HepG2 (cell line): ENCODE results near the gene RTN1. TPM values are rescaled to one million over a fixed set of nuclear protein-coding genes. Genes with fewer than 3 reads are reported as not detected.

ENCODE experiments used
- ATAC-seq: fragments of 200-7000 bp; cut with Tn5 transposase; 3 replicates; pipeline ENCODE4 v1.9.1; 2020; ENCODE audit warnings: mild to moderate bottlenecking, moderate library complexity
- BruUV-seq: library from RNA; stranded (reverse); fragments of 400-500 nt; replicated peaks from 2 replicates; lab custom pipeline; 2021; lab: Mats Ljungman, UMichigan
- CTCF ChIA-PET: fragments of 300-600 bp; formaldehyde crosslinking; extraction: SDS; loops from one replicate; lab custom pipeline; 2021; ENCODE audit warnings: low total read pairs, inconsistent platforms, low intra/inter-chr PET ratio; lab: Yijun Ruan, JAX
- POLR2A ChIA-PET: fragments of 350-600 bp; sonication (Branson Sonifier 250); formaldehyde crosslinking; loops from one replicate; lab custom pipeline; 2020; ENCODE audit warnings: antibody characterized with exemption, inconsistent platforms; lab: Yijun Ruan, JAX
- DNase-seq: peaks from one replicate; pipeline ENCODE4 v3.0.0-alpha.2; 2015; ENCODE audit warnings: low spot score
- FAIRE-seq: peaks from 3 replicates; lab custom pipeline; 2011; peaks lifted over from hg19 to GRCh38; lab: Jason Lieb, UNC
- H2AFZ ChIP-seq: one replicate; pipeline ENCODE4 v1.6.1; 2011; ENCODE audit warnings: low read length, inconsistent platforms
- H3K27ac ChIP-seq: fragments of 300-600 bp; 3 replicates; pipeline ENCODE4 v1.8.0; 2011; ENCODE audit warnings: mixed run types, mild to moderate bottlenecking, mixed read lengths, low read length, inconsistent platforms; ENCODE audit not compliant: insufficient read depth; ENCODE audit errors: extremely low read length
- H3K27me3 ChIP-seq, 2 experiments: fragments of 200-600 bp in 1 of 2; 2 replicates in 1 of 2; 3 replicates in 1 of 2; pipeline versions ENCODE4 v1.6.0 to v1.8.0; 2011; ENCODE audit warnings: low read length in 2 of 2, mild to moderate bottlenecking in 2 of 2, moderate library complexity in 2 of 2, inconsistent platforms in 1 of 2; ENCODE audit not compliant: insufficient read depth in 2 of 2, control insufficient read depth in 1 of 2
- H3K36me3 ChIP-seq, 2 experiments: fragments of 200-600 bp in 1 of 2; replicated peaks in 1 of 2; 2 replicates in 1 of 2; 3 replicates in 1 of 2; pipeline versions ENCODE4 v1.5.1 to v1.8.0; 2011; ENCODE audit warnings: low read length in 2 of 2, inconsistent platforms in 1 of 2; ENCODE audit not compliant: insufficient read depth in 2 of 2, control insufficient read depth in 1 of 2
- H3K4me1 ChIP-seq: 2 replicates; pipeline ENCODE4 v1.5.1; 2012; ENCODE audit warnings: low read length, inconsistent platforms; ENCODE audit not compliant: insufficient read depth
- H3K4me2 ChIP-seq: 2 replicates; pipeline ENCODE4 v1.6.0; 2011; ENCODE audit warnings: low read depth, low read length, inconsistent platforms
- H3K4me3 ChIP-seq, 3 experiments: fragments of 200-600 bp in 1 of 3; sonication (generic), shearing (Covaris generic) in 1 of 3; replicated peaks in 1 of 3; 2 replicates each; pipeline ENCODE4 v1.5.1; 2011 to 2016; ENCODE audit warnings: low read length in 3 of 3, inconsistent platforms in 2 of 3, low read depth in 2 of 3, mild to moderate bottlenecking in 2 of 3, control low read depth in 1 of 3, mixed read lengths in 1 of 3; ENCODE audit not compliant: insufficient read depth in 1 of 3
- H3K79me2 ChIP-seq: one replicate; pipeline ENCODE4 v1.6.1; 2011; ENCODE audit warnings: low read length, inconsistent platforms; ENCODE audit not compliant: insufficient read depth
- H3K9ac ChIP-seq: 2 replicates; pipeline ENCODE4 v1.6.0; 2011; ENCODE audit warnings: mild to moderate bottlenecking, low read depth, low read length, inconsistent platforms; ENCODE audit not compliant: insufficient read depth
- H3K9me3 ChIP-seq: 2 replicates; pipeline ENCODE4 v1.5.1; 2012; ENCODE audit warnings: mild to moderate bottlenecking, low read length
- H4K20me1 ChIP-seq: 2 replicates; pipeline ENCODE4 v1.6.0; 2011; ENCODE audit warnings: inconsistent platforms, mild to moderate bottlenecking, low read length, moderate library complexity; ENCODE audit not compliant: insufficient read depth
- EEA1 ChIP-seq: sonication (generic); formaldehyde crosslinking; IDR thresholded peaks from 2 replicates; pipeline ENCODE4 v1.5.1; 2020; ENCODE audit warnings: mild to moderate bottlenecking, missing genetic modification reagents, borderline replicate concordance
- ELF4 ChIP-seq: sonication (generic); formaldehyde crosslinking; IDR thresholded peaks from 2 replicates; pipeline ENCODE4 v1.5.0; 2020; ENCODE audit warnings: missing genetic modification reagents, mild to moderate bottlenecking, moderate library complexity, borderline replicate concordance
- HDAC1 ChIP-seq: sonication (generic); formaldehyde crosslinking; IDR thresholded peaks from 2 replicates; pipeline ENCODE4 v1.5.1; 2020; ENCODE audit warnings: mild to moderate bottlenecking, missing genetic modification reagents
- KLF6 ChIP-seq: IDR thresholded peaks from 2 replicates; pipeline ENCODE4 v1.8.0; 2016; ENCODE audit warnings: missing biosample characterization, missing genetic modification reagents
- PAF1 ChIP-seq: IDR thresholded peaks from 2 replicates; pipeline ENCODE4 v1.6.1; 2016; ENCODE audit warnings: missing genetic modification reagents, missing compliant biosample characterization
- RFX1 ChIP-seq: fragments of 450-650 bp; IDR thresholded peaks from 2 replicates; pipeline ENCODE4 v1.6.1; 2017
- SNRNP70 ChIP-seq: fragments of 200-400 bp; formaldehyde crosslinking; IDR thresholded peaks from 2 replicates; pipeline ENCODE4 v1.6.1; 2017; ENCODE audit warnings: mild to moderate bottlenecking, low read depth, low read length, moderate library complexity
- SP2 ChIP-seq: sonication (generic); formaldehyde crosslinking; IDR thresholded peaks from 2 replicates; pipeline ENCODE4 v1.5.1; 2020; ENCODE audit warnings: mild to moderate bottlenecking, missing genetic modification reagents
- YEATS4 ChIP-seq: sonication (generic); formaldehyde crosslinking; IDR thresholded peaks from 2 replicates; pipeline ENCODE4 v1.4.0; 2020; ENCODE audit warnings: missing genetic modification reagents, borderline replicate concordance
- ZNF12 ChIP-seq: sonication (generic); formaldehyde crosslinking; IDR thresholded peaks from 2 replicates; pipeline ENCODE4 v1.5.0; 2020; ENCODE audit warnings: missing genetic modification reagents
- whole genome bisulfite sequencing: methylation state at CpG from one replicate; pipeline ENCODE4 v1.1.6; 2017; ENCODE audit warnings: low lambda C conversion rate; 5-methylcytosine and 5-hydroxymethylcytosine counted together
- in situ Hi-C: cut with HindIII; loops from 2 replicates; pipeline ENCODE4 v1.10.0; 2017; ENCODE audit warnings: low pct_unique_long_range_greater_than_20kb; ENCODE audit not compliant: extremely low pct_ligation_motif_present
- intact Hi-C: fragments of 100-400 bp; cut with micrococcal nuclease; formaldehyde crosslinking; loops from one replicate; pipeline ENCODE4 v1.10.0; 2022; ENCODE audit not compliant: unreplicated experiment
- polyA plus RNA-seq, 8 experiments: library from polyadenylated mRNA; depleted of rRNA in 3 of 8; stranded (reverse) in 7 of 8; unstranded in 1 of 8; fragments of >200 nt; fragmentation: Illumina TruSeq in 4 of 8; extraction: Trizol in 4 of 8; gene quantifications; 2 replicates each; pipeline versions ENCODE4 v1.2.1 to v1.2.3, GENCODE V29; 2011 to 2016; ENCODE audit warnings: low read depth in 4 of 8, missing spikeins in 1 of 8, mixed read lengths in 1 of 8; ENCODE audit not compliant: insufficient read depth in 1 of 8
- total RNA-seq, 5 experiments: library from RNA; depleted of rRNA; stranded (reverse); fragments of >200 nt; fragmentation: Illumina TruSeq; extraction: Trizol; gene quantifications; 2 replicates each; pipeline ENCODE4 v1.2.3, GENCODE V29; 2016; ENCODE audit warnings: low read depth in 1 of 5
- TF ChIP-seq, protein P1 (sequence below): sonication (generic); formaldehyde crosslinking; IDR thresholded peaks from 2 replicates; pipeline ENCODE4 v1.5.1; 2020; ENCODE audit warnings: missing genetic modification reagents, mild to moderate bottlenecking, borderline replicate concordance
- TF ChIP-seq, protein P2 (sequence below): sonication (generic); formaldehyde crosslinking; IDR thresholded peaks from 2 replicates; pipeline ENCODE4 v1.5.0; 2020; ENCODE audit warnings: missing genetic modification reagents, mild to moderate bottlenecking, borderline replicate concordance
- TF ChIP-seq, protein P3 (sequence below): sonication (generic); formaldehyde crosslinking; IDR thresholded peaks from 2 replicates; pipeline ENCODE4 v1.4.0; 2020; ENCODE audit warnings: missing genetic modification reagents
- TF ChIP-seq, protein P4 (sequence below): sonication (generic); formaldehyde crosslinking; IDR thresholded peaks from 2 replicates; pipeline ENCODE4 v1.5.1; 2020; ENCODE audit warnings: missing genetic modification reagents, mild to moderate bottlenecking, borderline replicate concordance

RTN1 gene
- total and polyA plus RNA-seq, 2 of the 13 experiments (the other 11 are each of a cell fraction or from before 2014, with no cell fraction given): 0.04 to 0.18 TPM

GRCh38 chr14:59585891-59586554 lies 284.6 kb downstream of the RTN1 start (continued):
- TF ChIP-seq, protein P1, sequence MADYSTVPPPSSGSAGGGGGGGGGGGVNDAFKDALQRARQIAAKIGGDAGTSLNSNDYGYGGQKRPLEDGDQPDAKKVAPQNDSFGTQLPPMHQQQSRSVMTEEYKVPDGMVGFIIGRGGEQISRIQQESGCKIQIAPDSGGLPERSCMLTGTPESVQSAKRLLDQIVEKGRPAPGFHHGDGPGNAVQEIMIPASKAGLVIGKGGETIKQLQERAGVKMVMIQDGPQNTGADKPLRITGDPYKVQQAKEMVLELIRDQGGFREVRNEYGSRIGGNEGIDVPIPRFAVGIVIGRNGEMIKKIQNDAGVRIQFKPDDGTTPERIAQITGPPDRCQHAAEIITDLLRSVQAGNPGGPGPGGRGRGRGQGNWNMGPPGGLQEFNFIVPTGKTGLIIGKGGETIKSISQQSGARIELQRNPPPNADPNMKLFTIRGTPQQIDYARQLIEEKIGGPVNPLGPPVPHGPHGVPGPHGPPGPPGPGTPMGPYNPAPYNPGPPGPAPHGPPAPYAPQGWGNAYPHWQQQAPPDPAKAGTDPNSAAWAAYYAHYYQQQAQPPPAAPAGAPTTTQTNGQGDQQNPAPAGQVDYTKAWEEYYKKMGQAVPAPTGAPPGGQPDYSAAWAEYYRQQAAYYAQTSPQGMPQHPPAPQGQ (CRISPR knock-in tag): no peak
- TF ChIP-seq RFX1: no peak
- no peak for TF ChIP-seq KLF6
- TF ChIP-seq YEATS4: no peak
- TF ChIP-seq SNRNP70: no peak
- no peak for TF ChIP-seq SP2
- no peak for TF ChIP-seq EEA1

- TF ChIP-seq PAF1 (CRISPR knock-in tag) (no peak), ELF4 (no peak), ZNF12 (CRISPR knock-in tag) (no peak), HDAC1 (CRISPR knock-in tag) (no peak)
- TF ChIP-seq, protein P2, sequence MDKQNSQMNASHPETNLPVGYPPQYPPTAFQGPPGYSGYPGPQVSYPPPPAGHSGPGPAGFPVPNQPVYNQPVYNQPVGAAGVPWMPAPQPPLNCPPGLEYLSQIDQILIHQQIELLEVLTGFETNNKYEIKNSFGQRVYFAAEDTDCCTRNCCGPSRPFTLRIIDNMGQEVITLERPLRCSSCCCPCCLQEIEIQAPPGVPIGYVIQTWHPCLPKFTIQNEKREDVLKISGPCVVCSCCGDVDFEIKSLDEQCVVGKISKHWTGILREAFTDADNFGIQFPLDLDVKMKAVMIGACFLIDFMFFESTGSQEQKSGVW (CRISPR knock-in tag): no peak
- TF ChIP-seq, protein P3, sequence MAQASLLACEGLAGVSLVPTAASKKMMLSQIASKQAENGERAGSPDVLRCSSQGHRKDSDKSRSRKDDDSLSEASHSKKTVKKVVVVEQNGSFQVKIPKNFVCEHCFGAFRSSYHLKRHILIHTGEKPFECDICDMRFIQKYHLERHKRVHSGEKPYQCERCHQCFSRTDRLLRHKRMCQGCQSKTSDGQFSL: no peak
- TF ChIP-seq, protein P4, sequence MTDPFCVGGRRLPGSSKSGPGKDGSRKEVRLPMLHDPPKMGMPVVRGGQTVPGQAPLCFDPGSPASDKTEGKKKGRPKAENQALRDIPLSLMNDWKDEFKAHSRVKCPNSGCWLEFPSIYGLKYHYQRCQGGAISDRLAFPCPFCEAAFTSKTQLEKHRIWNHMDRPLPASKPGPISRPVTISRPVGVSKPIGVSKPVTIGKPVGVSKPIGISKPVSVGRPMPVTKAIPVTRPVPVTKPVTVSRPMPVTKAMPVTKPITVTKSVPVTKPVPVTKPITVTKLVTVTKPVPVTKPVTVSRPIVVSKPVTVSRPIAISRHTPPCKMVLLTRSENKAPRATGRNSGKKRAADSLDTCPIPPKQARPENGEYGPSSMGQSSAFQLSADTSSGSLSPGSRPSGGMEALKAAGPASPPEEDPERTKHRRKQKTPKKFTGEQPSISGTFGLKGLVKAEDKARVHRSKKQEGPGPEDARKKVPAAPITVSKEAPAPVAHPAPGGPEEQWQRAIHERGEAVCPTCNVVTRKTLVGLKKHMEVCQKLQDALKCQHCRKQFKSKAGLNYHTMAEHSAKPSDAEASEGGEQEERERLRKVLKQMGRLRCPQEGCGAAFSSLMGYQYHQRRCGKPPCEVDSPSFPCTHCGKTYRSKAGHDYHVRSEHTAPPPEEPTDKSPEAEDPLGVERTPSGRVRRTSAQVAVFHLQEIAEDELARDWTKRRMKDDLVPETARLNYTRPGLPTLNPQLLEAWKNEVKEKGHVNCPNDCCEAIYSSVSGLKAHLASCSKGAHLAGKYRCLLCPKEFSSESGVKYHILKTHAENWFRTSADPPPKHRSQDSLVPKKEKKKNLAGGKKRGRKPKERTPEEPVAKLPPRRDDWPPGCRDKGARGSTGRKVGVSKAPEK (CRISPR knock-in tag): no peak
- H3K4me2 ChIP-seq: no peak overlapping the region
- 0 out of 5 replicates have a peak, but pooled peaks cover 0 to 2% of the 10 kb centered on the region in 2 experiments for H3K27me3 ChIP-seq
- H2AFZ ChIP-seq: no peak overlapping the region
- no TSS peak for BruUV-seq
- DNase-seq: no peak
- no peak for ATAC-seq
- ChIA-PET POLR2A (no interaction called here), CTCF (no interaction called here)
- H3K4me1 ChIP-seq: no peaks in the 10 kb centered on the region
- H3K27ac ChIP-seq: no peak overlapping the region
- no peaks in the 10 kb centered on the region for H4K20me1 ChIP-seq
- 45% methylated on average over 2 of the region's 2 CpGs for WGBS
- H3K9ac ChIP-seq: no peak overlapping the region
- no peaks in the 10 kb centered on the region for H3K79me2 ChIP-seq
- no peak for FAIRE-seq
- no peaks in the 10 kb centered on the region for H3K9me3 ChIP-seq
- in situ Hi-C loops: loop anchor here (10.0 kb wide), 1 partner anchor 79 kb away; no protein-coding TSS in a partner anchor
- no peak overlapping the region for H3K4me3 ChIP-seq
- intact Hi-C loops: no loop called here
- no peaks in the 10 kb centered on the region for H3K36me3 ChIP-seq
Measured at GRCh38 chr14:59583755-59584154, 286.8 kb downstream of the RTN1 start.
